ENCODE measurements around the gene RAB44. TPM values are rescaled to one million over a fixed set of nuclear protein-coding genes. Genes with fewer than 3 reads are reported as not detected.

The RAB44 gene
- total and polyA plus RNA-seq, 9 of the 15 experiments (the other 6 are each of a cell fraction or from before 2014, with no cell fraction given), result not detected

GRCh38 chr6:36771145-36771544, 73.5 kb downstream of the RAB44 start (continued):
- TF ChIP-seq IRF1 (CRISPR knock-in tag; IDR thresholded peaks at IDR 0.05; ENCODE audit: borderline replicate concordance) (no peak), ZNF318 (IDR thresholded peaks at IDR 0.05; ENCODE audit: borderline replicate concordance in 1 of 2, low read depth in 1 of 2) (no peak), TCF7 (IDR thresholded peaks at IDR 0.05; ENCODE audit: borderline replicate concordance) (no peak), ZNF311 (CRISPR knock-in tag; IDR thresholded peaks at IDR 0.05) (no peak), SIRT6 (IDR thresholded peaks at IDR 0.05; ENCODE audit: low read depth, low read length) (no peak), CREB3L1 (IDR thresholded peaks at IDR 0.05; ENCODE audit: borderline replicate concordance, low read depth) (no peak)

All from K562 (cell line).